Bronchial epithelial cell (primary cell): ENCODE data around the gene ATE1. TPM values are rescaled to one million over a fixed set of nuclear protein-coding genes. Genes with fewer than 3 reads are reported as not detected.
"Not testable (repeated sequence)": the region's sequence is repeated elsewhere in the genome, so short reads cannot be mapped to it uniquely, and the experiment has no call there.

Experiments
- DNase-seq: peaks from one replicate; pipeline ENCODE4 v3.0.0-alpha.2; 2010; ENCODE audit warnings: low read depth
- FAIRE-seq: peaks from 2 replicates; lab custom pipeline; 2011; peaks lifted over from hg19 to GRCh38; lab: Jason Lieb, UNC
- H3K27me3 ChIP-seq: 2 replicates; pipeline ENCODE4 v1.5.1; 2011; ENCODE audit warnings: low read length; ENCODE audit not compliant: control insufficient read depth, insufficient read depth
- H3K36me3 ChIP-seq: 2 replicates; pipeline ENCODE4 v1.5.1; 2011; ENCODE audit warnings: low read length; ENCODE audit not compliant: control insufficient read depth, insufficient read depth
- H3K4me3 ChIP-seq: 2 replicates; pipeline ENCODE4 v1.5.1; 2011; ENCODE audit warnings: mild to moderate bottlenecking, low read depth, low read length, control low read depth
- CTCF ChIP-seq: IDR thresholded peaks from 2 replicates; pipeline ENCODE4 v1.5.1; 2011; ENCODE audit warnings: mild to moderate bottlenecking, moderate library complexity, low read length, control low read depth, inconsistent platforms; ENCODE audit not compliant: insufficient read depth, severe bottlenecking
- total RNA-seq: library from RNA; depleted of rRNA; stranded (reverse); fragments of >200 nt; gene quantifications from 2 replicates; pipeline ENCODE4 v1.2.1, GENCODE V29; 2014

ATE1 gene
- total RNA-seq, 1 donor from 2014 or later = 17.9 TPM

- no peak overlapping the region for H3K4me3 ChIP-seq
- no peaks in the 10 kb centered on the region for H3K36me3 ChIP-seq
- DNase-seq (no peak), FAIRE-seq (no peak)
- H3K27me3 ChIP-seq = no peaks in the 10 kb centered on the region
- TF ChIP-seq CTCF = no peak
Observed at GRCh38 chr10:121831777-121832176, 96.1 kb downstream of the ATE1 start.

GRCh38 chr10:121831237-121831636 lies 96.6 kb downstream of the ATE1 start:
- FAIRE-seq = no peak
- DNase-seq = no peak
- TF ChIP-seq CTCF = no peak
- Histone ChIP-seq H3K4me3 (no peak overlapping the region), H3K36me3 (no peaks in the 10 kb centered on the region), H3K27me3 (no peaks in the 10 kb centered on the region)

- no peak for FAIRE-seq
- DNase-seq = no peak
- Histone ChIP-seq H3K27me3 (no peaks in the 10 kb centered on the region), H3K4me3 (no peak overlapping the region), H3K36me3 (no peaks in the 10 kb centered on the region)
- no peak for TF ChIP-seq CTCF
Observed at GRCh38 chr10:121830101-121830500, 97.7 kb downstream of the ATE1 start.

GRCh38 chr10:121828045-121828444 lies 99.8 kb downstream of the ATE1 start:
- no peak for FAIRE-seq

GRCh38 chr10:121826773-121827172 lies 101.1 kb downstream of the ATE1 start:
- not testable (repeated sequence) for H3K4me3 ChIP-seq, DNase-seq, H3K27me3 ChIP-seq, H3K36me3 ChIP-seq, FAIRE-seq

More at GRCh38 chr10:121828045-121828444, 99.8 kb downstream of the ATE1 start:
- Histone ChIP-seq H3K36me3 (no peaks in the 10 kb centered on the region), H3K27me3 (no peaks in the 10 kb centered on the region), H3K4me3 (no peak overlapping the region)
- DNase-seq = no peak
- no peak for TF ChIP-seq CTCF

- peak; percentile 54 for TF ChIP-seq CTCF
- DNase-seq = peak; percentile 66
- Histone ChIP-seq H3K36me3 (no peaks in the 10 kb centered on the region), H3K4me3 (no peak overlapping the region), H3K27me3 (no peaks in the 10 kb centered on the region)
- no peak for FAIRE-seq
Observed at GRCh38 chr10:121823993-121824463, 103.8 kb downstream of the ATE1 start.
